Ascending aorta (tissue), 2 donors: Measurements from ENCODE around the gene CRYBA2. TPM values are rescaled to one million over a fixed set of nuclear protein-coding genes. Genes with fewer than 3 reads are reported as not detected.

Source experiments
- DNase-seq, 2 donors: peaks; one replicate each; pipeline ENCODE4 v3.0.0-alpha.2; 2019; ENCODE audit warnings: low spot score in 2 of 2
- H3K27ac ChIP-seq, 2 donors: fragments of 200-600 bp; sonication (generic); one replicate each; pipeline ENCODE4 v1.5.1; 2016 to 2017; ENCODE audit warnings: mild to moderate bottlenecking in 1 of 2
- H3K27me3 ChIP-seq: fragments of 200-600 bp; sonication (generic); one replicate; pipeline ENCODE4 v1.5.1; 2017
- H3K36me3 ChIP-seq, 2 donors: fragments of 200-600 bp; sonication (generic); one replicate each; pipeline ENCODE4 v1.5.1; 2016
- H3K4me1 ChIP-seq, 2 donors: fragments of 200-600 bp; sonication (generic); one replicate each; pipeline ENCODE4 v1.5.1; 2016 to 2017; ENCODE audit warnings: mild to moderate bottlenecking in 1 of 2
- H3K4me3 ChIP-seq, 2 donors: fragments of 200-600 bp; sonication (generic); one replicate each; pipeline ENCODE4 v1.5.1; 2016 to 2017; ENCODE audit warnings: mild to moderate bottlenecking in 1 of 2
- H3K9me3 ChIP-seq, 2 donors: fragments of 200-600 bp; sonication (generic); one replicate each; pipeline ENCODE4 v1.5.1; 2016
- CTCF ChIP-seq, 3 experiments: fragments of 200-600 bp in 2 of 3; fragments of 450-650 bp in 1 of 3; sonication (generic) in 2 of 3; IDR thresholded peaks; one replicate each; pipeline ENCODE4 v1.5.1; 2016 to 2019; ENCODE audit warnings: antibody characterized with exemption in 3 of 3, mild to moderate bottlenecking in 1 of 3, moderate library complexity in 1 of 3
- intact Hi-C: fragments of 100-400 bp; cut with DNase I; formaldehyde crosslinking; loops from one replicate; pipeline ENCODE4 v1.15.1; 2023
- total RNA-seq: library from RNA; depleted of rRNA; stranded (reverse); fragments of >200 nt; gene quantifications from one replicate; pipeline ENCODE4 v1.1.0, GENCODE V29; 2016

CRYBA2 gene
- not detected for total RNA-seq

GRCh38 chr2:218993345-218994315 is at the start of gene CRYBA2:
TSS of gene CRYBA2 (minus strand) at chr2:218993422. CDS start at chr2:218993176, 246 bp downstream.
- H3K27ac ChIP-seq = no peak within 1 kb of the TSS
- no peak for DNase-seq
- intact Hi-C loops = no loop called here
- peaks cover 56% of the 10 kb centered on the region for H3K27me3 ChIP-seq
- H3K36me3 ChIP-seq = no peaks in the 10 kb centered on the region
- peak within 1 kb of the TSS; percentile 54 to 64 for H3K4me3 ChIP-seq
- peaks cover 13 to 24% of the 10 kb centered on the region in 2 donors for H3K4me1 ChIP-seq
- no peak for TF ChIP-seq CTCF (IDR thresholded peaks at IDR 0.05)
- no peaks in the 10 kb centered on the region for H3K9me3 ChIP-seq

- intact Hi-C loops = no loop called here
- Histone ChIP-seq H3K27ac (no peak overlapping the region), H3K36me3 (no peaks in the 10 kb centered on the region), H3K9me3 (no peaks in the 10 kb centered on the region), H3K4me1 (no peaks in the 10 kb centered on the region), H3K27me3 (peaks cover 8% of the 10 kb centered on the region), H3K4me3 (no peak overlapping the region)
- no peak for TF ChIP-seq CTCF (IDR thresholded peaks at IDR 0.05)
- no peak for DNase-seq
Observed at GRCh38 chr2:219042750-219043149, 49.5 kb upstream of the CRYBA2 start.

GRCh38 chr2:219042157-219042556 is 48.9 kb upstream of the CRYBA2 start:
- DNase-seq = no peak

GRCh38 chr2:219041252-219041651 is 48.0 kb upstream of the CRYBA2 start, which contains the start of gene CFAP65:
TSS of gene CFAP65 (minus strand) at chr2:219041516. CDS start at chr2:219039048, 2,468 bp downstream.
- Histone ChIP-seq H3K27me3 (peaks cover 8% of the 10 kb centered on the region), H3K9me3 (no peaks in the 10 kb centered on the region), H3K4me3 (no peak within 1 kb of the TSS), H3K36me3 (no peaks in the 10 kb centered on the region), H3K4me1 (no peaks in the 10 kb centered on the region), H3K27ac (no peak within 1 kb of the TSS)
- intact Hi-C loops = no loop called here
- DNase-seq = no peak
- TF ChIP-seq CTCF (IDR thresholded peaks at IDR 0.05) = no peak

More at GRCh38 chr2:219042157-219042556, 48.9 kb upstream of the CRYBA2 start:
- Histone ChIP-seq H3K36me3 (no peaks in the 10 kb centered on the region), H3K9me3 (no peaks in the 10 kb centered on the region), H3K4me1 (no peaks in the 10 kb centered on the region), H3K27ac (no peak overlapping the region), H3K27me3 (peaks cover 8% of the 10 kb centered on the region), H3K4me3 (no peak overlapping the region)
- intact Hi-C loops = no loop called here
- TF ChIP-seq CTCF (IDR thresholded peaks at IDR 0.05) = no peak

GRCh38 chr2:219038600-219038999 is 45.4 kb upstream of the CRYBA2 start:
- no peak for TF ChIP-seq CTCF (IDR thresholded peaks at IDR 0.05)
- no peak for DNase-seq
- no peak overlapping the region for H3K27ac ChIP-seq
- no peaks in the 10 kb centered on the region for H3K36me3 ChIP-seq
- no peaks in the 10 kb centered on the region for H3K9me3 ChIP-seq
- no peak overlapping the region for H3K4me3 ChIP-seq
- H3K4me1 ChIP-seq = no peaks in the 10 kb centered on the region
- H3K27me3 ChIP-seq = peaks cover 8% of the 10 kb centered on the region
- intact Hi-C loops = no loop called here
